Neural progenitor cell (in vitro differentiated cells): Measurements from ENCODE around the gene ME1.

Experiments used
- EZH2 ChIP-seq: fragments of 200-600 bp; sonication (generic); IDR thresholded peaks from 2 replicates; pipeline ENCODE4 v1.6.1; 2017; ENCODE audit warnings: antibody characterized with exemption, mild to moderate bottlenecking, moderate library complexity
- TF ChIP-seq, protein P1 (sequence below): fragments of 200-600 bp; sonication (generic); IDR thresholded peaks from 2 replicates; pipeline ENCODE4 v1.5.1; 2017; ENCODE audit warnings: antibody characterized with exemption, mild to moderate bottlenecking

DNA sequence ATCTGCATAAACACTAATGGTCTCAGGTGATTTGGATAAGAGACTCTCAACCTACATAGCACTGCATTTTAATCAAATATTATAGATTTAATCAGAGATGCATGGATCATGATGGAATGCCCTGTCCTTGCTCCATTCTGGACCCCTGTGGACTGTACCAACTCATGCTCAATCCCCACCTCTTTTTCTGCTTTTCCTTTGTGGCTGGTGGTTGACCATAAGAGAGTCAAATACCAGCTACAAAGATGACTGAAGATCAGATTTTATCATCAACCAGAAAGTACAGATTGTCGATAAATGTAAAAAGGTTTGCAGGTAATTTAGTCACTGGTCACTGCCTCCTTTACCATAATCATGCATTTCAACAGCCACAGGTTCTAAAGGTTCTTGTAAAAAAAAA lies 116.2 kb downstream of the ME1 start:
- TF ChIP-seq, protein P1, sequence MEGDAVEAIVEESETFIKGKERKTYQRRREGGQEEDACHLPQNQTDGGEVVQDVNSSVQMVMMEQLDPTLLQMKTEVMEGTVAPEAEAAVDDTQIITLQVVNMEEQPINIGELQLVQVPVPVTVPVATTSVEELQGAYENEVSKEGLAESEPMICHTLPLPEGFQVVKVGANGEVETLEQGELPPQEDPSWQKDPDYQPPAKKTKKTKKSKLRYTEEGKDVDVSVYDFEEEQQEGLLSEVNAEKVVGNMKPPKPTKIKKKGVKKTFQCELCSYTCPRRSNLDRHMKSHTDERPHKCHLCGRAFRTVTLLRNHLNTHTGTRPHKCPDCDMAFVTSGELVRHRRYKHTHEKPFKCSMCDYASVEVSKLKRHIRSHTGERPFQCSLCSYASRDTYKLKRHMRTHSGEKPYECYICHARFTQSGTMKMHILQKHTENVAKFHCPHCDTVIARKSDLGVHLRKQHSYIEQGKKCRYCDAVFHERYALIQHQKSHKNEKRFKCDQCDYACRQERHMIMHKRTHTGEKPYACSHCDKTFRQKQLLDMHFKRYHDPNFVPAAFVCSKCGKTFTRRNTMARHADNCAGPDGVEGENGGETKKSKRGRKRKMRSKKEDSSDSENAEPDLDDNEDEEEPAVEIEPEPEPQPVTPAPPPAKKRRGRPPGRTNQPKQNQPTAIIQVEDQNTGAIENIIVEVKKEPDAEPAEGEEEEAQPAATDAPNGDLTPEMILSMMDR: no peak
- TF ChIP-seq EZH2: no peak
